Stimulated activated CD8-positive, alpha-beta memory T cell treated with anti-CD3 and anti-CD28 coated beads, Interleukin-4, amount 100 ng/mL, for 4 hours (primary cell): ENCODE measurements around the gene RASD1.

ENCODE experiments used
- DNase-seq, 2 donors: peaks; one replicate each; pipeline ENCODE4 v3.0.0-alpha.2; 2020; ENCODE audit warnings: low read depth in 2 of 2, low spot score in 1 of 2

The RASD1 gene

DNA sequence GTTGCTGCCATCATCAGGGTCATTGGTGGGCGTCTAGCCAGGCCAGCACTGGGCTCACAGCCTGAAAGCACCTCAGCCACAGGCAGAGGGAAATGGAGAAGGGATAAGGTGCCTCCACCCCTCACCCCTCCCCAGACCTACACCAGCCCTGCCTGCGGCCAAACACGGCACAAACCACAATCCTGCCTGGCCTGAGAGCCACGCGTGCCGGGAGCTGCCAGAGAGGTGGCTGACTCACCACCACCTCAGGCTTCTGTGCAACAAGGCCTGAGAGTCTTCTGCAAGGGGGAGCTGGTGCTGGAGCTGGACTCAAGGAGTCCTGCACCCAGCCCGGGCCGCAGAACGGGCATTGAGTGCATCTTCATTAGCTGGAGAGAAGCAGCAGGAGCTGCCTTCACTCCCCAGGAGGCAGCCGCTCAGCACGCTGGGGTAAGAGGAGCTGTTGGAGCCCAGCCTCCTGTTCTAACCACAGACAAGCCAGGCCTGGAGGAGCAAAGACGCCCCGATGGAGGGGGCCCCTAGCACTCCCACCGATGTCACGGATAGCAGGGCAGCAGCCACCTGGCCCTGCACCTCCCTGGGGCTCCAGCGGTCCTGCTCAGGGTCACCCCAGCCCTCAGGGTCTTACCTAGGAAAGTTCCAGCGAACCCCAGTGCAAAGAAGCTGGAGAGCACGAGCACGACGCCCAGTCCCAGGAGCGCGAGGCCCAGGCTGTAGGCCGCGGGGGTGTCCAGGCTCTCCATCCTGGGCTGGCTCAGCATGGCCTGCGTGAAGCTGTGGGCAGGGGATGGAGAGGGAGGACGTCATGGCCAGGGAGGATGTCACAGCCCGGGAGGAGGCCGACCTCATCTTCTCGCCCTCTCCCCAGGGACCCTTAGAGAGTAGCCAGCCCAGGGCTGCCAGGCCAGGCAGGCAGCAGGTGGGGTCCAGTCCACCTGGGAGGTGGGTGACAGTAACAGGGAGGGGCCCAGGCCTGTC is 16.0 kb upstream of the RASD1 start:
- no peak for DNase-seq

- DNase-seq, result no peak
Measured at GRCh38 chr17:17511293-17511741, 15.1 kb upstream of the RASD1 start.

GRCh38 chr17:17510456-17511292 is 14.5 kb upstream of the RASD1 start:
- no peak for DNase-seq

- no peak for DNase-seq
Measured at GRCh38 chr17:17509601-17510425, 13.6 kb upstream of the RASD1 start.

GRCh38 chr17:17508646-17509591 is 12.7 kb upstream of the RASD1 start:
- DNase-seq, result no peak

GRCh38 chr17:17508019-17508535 is 11.9 kb upstream of the RASD1 start:
- no peak for DNase-seq

- no peak for DNase-seq
Measured at GRCh38 chr17:17507465-17508011, 11.3 kb upstream of the RASD1 start.

DNA sequence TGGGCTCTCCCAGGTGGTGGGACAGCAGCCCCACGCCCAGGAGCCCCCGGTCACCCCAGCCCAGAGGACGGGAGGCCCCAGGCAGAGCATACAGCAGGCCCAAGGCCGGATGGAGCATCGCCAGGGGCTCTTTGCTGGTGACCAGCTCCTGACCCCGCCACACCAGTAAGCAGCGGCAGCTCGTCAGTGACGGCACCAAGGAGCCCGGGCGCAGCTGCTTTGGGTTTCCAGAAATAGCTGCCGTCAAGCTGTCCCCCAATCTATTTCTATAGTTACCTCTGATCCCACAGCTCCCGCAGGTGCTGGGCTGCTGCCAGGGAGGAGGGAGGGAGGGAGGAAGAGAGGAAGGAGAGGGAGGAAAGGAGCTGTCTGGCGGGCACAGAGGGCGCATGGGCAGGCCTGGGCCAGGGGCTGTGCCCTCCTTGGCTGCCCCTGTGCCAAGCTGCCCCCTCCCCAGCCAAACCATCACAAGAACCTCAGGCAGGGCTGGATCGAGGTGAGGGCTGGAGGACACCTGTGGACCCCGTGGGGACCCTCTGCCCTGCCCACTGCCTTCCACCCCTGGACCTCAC is 10.8 kb upstream of the RASD1 start:
- no peak for DNase-seq

DNA sequence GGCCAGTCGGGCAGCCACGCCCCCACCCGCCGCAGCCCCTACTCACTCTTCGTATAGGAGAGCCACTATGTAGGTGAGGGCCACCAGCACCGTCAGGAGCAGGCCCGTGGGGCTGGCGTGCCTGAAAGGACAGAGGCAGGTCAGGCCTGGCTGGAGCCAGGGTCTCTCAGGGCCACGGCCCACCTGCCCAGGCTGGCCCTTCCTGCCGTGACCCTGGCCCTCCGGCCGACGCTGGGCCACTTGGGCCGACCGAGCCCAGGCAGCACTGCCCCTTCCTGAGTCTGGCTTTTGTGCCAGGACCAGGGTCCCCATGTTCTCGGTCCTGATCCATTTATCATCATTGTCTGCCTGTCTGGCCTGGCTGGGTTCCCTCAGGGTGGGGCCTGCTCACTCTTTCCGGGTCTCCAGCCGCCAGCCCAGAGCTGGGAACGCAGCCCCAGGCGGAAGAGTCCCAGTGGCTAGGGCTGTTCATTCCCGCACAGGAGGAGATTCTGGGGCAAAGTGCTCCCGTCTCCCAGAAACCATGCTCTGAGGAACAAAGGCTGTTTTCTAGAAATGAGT is 10.1 kb upstream of the RASD1 start:
- no peak for DNase-seq

GRCh38 chr17:17505610-17506171 is 9.5 kb upstream of the RASD1 start:
- no peak for DNase-seq

DNA sequence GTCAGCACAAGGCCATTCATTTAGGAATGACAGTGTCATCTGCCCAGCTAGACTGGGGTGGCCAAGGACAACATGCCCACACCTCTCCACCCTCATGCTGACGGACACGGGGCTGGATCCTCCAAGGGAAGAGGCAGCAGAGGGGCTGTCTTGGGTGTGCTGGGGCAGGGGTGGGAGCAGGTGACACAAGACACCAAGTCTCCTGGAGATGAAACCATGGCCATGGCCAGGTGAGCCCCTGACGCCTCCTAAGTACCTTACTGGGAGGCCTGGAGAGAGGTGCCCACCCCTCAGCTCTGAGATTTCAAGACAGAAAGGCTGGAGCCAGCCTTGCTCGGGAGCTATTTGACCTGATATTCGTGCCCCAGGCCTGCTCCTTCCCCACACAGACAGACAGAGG is 9.0 kb upstream of the RASD1 start:
- DNase-seq, result no peak

DNA sequence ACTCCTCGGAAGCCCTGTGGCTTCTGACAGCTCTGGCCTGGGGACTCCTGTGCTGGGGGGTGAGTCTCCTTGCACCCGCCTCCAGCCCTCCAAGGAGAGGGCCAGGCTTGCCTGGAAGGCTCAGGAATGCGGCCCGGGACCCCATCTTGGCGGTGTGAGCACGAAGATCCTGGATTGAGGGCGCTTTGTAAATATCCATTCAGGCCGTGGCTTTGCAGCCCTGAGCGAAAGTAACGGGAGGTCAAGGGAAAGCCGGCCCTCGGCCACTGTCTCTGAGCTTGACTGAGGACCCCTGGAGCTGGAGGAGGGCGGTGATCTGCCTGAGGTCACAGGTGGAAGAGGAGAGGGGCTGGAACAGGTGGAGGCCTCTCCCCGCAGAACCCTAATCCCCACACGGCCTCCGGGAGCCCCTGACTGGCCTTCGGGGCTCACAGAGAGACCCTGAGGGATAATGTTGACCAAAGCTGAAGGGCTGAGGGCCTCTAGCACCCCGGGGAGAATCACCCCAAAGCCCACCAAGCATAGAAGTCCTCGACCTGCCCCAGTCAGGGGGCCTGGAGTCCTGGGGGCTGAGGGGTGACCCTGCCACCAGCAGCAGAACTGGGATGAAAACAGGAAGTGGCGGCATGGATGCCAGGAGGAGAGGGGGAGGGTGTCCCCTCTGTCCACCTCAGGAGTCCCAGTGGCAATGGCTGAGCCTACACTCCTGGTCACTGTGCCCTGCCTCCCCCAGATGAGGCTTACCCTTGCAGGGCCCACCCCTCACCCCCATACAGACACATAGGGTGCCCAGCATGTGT is 8.3 kb upstream of the RASD1 start:
- DNase-seq, result no peak

DNA sequence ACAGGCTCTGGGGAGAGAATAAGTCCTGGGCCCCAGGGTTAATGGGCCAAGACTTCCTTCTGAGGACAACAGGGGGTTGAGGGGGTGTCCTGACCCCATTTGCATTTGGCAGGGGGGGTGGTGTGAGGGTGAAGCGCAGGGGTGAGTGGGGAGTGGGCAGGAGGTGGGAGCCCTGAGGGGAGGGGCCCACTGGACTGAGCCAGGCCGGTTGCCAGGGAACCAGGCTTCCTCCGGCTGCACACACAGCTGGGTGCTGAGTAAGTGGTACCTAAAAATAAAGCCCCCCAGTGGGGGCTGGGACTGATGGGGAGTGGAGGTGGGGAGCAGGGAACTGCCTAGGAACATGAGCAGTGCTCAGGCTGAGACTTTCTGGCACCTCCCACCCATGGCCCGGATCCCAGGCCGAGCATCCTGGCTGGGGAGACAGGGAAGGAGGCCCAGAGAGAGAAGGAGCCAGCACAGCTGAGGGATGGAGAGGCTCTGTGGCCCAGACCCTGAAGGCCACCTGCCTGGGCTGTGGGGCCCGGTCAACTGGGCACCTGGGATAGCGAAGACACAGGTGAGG is 7.5 kb upstream of the RASD1 start:
- no peak for DNase-seq

DNA sequence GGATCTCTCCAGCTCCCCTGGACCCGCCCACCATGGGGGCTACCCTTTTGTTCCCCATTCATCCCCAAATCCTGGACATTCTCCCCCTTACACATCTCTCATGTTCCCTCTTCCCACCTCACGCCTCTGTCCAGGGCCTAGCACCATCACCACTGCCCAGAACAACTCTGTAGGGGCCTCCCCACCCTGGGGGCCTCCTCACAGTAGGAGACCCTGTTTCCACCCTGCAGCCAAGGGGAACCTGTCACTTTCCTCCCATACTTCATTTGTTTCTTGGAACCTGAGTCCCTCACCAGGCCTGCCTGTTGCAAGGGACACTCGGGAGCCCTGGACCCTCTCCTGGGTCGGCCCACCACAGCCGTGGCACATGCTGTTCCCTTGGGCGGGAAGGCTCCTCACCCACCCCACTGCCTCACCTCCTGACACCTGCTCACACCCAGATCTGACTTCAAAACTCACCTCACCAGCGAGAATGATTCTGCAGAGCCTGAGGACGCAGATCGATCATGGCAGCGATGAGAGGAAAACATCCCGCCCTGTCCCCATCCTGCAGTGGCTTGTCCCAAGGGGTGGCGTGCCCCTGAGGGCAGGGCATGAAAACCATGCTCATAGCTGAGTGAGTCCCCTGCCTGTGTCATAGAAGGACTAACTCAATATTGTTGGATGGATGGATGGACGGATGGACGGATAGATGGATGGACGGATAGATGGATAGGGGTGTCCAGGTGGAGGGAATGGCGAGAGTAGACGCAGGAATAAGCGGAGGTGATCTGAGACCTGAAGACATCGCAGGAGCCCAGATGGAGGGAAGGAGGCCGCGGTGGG is 6.8 kb upstream of the RASD1 start:
- DNase-seq, result no peak

GRCh38 chr17:17500999-17501605 is 4.9 kb upstream of the RASD1 start:
- no peak for DNase-seq
